Midbrain (tissue), 1 donor: ENCODE data around the gene HOXA3.

Experiments
- DNase-seq: peaks from one replicate; lab custom pipeline; 2025; lab: John Stamatoyannopoulos, UW

Gene HOXA3

DNA sequence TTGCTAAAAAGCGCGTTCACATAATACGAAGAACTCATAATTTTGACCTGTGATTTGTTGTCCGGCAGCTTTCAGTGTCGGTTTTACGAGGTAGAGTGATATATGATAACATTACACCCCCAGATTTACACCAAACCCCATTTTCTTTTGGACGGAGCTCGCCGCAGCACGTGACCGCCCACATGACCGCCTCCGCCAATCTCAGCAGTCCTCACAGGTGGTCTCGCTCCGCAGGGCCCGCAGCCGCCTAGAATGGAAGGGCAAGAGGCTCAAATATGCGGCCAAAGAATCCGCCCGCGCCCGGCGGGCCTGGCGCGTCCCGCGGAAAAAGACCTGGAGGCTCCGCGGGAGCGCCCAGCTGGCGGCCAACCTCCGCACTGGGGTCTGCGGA lies 4.1 kb upstream of the HOXA3 start, which contains the start of gene HOXA7:
Gene HOXA7 (minus strand): TSS at position 168 of the 391 bp plus-strand sequence. CDS start 130 bp downstream, at position 38.
- DNase-seq = no peak

DNA sequence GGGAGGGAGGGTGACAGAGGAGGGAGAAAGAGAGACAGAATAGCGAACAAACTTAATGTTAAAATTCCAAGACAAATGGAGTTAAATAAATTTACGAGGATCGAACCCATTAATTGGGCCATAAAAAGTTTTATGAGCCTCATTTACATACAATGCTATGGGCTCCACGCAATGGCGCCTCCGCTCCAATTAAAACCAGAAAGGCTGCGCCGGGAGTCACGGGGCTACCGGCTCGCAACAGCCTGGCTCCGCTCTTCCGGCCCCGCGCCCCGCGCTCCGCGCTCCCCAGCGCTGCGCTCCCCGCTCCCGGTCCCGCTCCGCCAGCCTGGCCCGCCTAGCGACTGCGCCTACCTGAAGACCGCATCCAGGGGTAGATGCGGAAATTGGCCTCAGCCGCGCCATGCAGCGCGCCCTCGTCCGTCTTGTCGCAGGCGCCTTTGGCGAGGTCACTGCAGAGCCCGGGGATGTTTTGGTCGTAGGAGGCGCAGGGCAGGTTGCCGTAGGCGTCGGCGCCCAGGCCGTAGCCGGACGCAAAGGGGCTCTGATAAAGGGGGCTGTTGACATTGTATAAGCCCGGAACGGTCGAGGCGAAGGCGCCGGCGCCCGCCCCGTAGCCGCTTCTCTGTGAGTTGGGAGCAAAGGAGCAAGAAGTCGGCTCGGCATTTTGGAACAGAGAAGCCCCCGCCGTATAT lies 3.6 kb upstream of the HOXA3 start:
- DNase-seq = no peak

DNA sequence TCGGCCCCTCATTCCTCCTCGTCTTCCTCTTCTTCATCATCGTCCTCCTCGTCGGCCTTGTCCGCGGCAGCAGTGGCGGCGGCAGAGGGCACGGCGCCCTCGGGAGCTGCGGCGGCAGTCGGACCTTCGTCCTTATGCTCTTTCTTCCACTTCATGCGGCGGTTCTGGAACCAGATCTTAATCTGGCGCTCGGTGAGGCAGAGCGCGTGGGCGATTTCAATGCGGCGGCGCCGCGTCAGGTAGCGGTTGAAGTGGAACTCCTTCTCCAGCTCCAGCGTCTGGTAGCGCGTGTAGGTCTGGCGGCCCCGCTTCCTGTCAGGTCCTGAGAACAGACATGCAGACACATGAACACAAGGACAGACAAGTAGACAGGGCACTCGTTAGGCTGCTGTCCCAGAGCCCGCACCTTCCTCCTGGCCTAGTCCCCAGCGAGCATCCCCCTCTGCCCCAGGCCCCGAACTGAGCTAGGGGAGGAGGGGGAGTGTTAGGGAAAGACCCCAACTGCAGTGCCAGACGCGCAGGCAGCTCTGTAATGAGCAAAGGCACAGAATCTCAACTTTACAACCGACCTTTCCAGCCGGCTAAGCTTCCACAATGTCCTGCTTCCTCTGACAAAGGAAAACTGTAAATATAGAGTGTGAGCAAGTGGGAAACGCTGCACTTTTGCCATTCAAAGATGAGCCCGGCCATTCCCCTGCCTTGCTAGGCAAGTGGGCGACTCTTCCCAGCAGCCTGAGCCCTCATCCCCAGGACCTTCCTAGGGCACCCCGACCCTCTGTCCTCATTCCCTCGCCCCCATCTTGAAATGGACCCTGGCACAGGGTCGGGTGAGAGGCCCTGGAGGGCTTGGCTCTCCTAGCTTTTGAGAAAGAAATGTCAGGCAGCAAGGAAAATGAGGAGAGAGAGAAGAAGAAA lies 2.8 kb upstream of the HOXA3 start:
- no peak for DNase-seq

DNA sequence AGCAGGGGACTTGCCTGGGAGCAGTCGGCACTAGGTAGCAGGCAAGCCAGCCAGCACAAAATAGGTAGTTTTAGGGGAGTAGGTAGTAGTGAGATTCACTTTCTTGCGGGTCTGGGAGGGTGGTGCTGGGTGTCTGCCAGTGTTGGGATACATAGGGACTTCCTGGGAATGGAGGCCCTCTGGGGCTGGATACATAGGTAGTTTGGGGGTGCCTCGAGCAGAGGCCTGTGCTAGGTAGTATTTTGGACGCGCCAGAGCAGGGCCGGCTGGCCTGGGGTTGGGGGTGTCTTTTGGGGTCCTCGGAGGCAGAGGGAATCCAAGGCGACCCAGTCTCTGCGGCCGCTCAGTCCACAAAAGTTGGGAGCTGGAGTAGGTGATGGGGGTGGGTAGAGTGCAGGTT lies 2.0 kb upstream of the HOXA3 start:
- DNase-seq = no peak

DNA sequence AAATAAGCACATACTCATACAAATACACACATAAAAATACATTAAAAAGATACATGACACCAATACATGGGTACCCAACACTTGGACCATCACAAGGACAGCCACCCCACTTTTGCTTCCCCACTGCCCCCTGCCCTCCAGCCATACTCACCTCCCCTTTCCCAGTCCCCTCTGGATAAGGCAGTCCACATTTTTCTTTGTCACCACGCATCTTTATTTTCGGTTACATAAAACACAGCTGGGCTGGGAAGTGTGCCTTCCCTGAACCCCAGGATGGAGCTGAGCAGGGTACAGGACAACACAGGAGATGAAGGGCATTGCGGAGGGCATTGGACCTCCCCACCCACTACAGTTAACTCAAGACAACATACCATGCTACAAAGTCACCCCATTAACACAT lies 1.1 kb upstream of the HOXA3 start:
- DNase-seq = no peak

DNA sequence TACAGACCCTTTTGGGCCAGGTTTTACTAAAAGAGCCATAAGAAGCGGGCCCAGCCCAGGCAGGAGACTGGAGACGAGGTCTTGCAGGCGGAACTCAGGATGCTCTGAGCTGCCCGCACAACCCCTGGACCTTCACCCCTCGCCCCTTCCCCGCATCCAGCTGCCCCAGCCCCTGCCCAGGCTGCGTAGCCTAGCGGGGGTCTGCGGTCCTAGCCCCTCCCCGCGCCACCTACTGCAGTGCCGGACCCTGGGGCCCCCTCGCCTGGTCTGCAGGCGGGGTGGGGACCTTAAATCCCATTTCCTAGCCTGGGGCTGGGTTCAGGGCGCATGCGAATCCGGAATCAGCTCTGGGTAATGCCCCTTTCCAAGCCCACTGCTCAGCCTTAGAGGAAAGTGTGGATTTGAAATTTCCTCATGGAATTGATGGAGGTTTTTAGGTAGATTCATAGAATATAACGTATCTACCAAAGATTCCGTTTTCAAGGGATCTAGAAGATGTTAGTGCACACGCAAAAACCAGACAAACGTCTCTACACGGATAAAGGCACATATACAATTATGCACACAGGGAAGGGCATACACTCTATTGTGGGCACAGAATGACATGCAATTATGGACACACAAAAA lies 546 bp upstream of the HOXA3 start:
- no peak for DNase-seq

DNA sequence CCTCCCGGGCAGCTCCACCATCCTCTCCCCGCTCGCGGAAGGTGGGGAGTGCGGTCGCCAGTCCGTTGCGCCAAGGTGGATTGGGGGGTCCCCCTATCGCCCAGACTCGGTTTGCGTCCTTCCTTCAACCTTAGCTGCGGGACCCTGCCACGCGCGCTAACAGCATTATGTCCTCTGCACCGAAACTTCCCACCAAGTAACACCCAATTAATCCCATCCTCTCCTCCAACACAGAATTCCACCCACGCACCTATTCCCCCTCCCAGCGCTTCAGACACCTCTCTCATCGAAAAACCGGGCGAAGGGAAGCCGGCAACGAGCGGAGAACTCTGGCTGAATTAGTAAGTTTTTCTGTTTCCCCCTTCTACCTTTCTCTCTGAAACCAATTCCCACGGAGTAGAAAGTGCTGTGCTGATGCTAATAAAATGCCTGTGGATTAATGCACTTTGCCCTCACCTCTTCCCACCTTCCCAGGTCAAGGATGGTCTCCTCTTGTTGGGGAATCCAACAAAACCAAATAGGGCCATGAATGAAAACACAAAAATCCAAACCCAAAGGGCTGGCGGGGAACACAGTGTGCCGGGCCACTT lies 947 bp downstream of the HOXA3 start:
- DNase-seq = no peak

DNA sequence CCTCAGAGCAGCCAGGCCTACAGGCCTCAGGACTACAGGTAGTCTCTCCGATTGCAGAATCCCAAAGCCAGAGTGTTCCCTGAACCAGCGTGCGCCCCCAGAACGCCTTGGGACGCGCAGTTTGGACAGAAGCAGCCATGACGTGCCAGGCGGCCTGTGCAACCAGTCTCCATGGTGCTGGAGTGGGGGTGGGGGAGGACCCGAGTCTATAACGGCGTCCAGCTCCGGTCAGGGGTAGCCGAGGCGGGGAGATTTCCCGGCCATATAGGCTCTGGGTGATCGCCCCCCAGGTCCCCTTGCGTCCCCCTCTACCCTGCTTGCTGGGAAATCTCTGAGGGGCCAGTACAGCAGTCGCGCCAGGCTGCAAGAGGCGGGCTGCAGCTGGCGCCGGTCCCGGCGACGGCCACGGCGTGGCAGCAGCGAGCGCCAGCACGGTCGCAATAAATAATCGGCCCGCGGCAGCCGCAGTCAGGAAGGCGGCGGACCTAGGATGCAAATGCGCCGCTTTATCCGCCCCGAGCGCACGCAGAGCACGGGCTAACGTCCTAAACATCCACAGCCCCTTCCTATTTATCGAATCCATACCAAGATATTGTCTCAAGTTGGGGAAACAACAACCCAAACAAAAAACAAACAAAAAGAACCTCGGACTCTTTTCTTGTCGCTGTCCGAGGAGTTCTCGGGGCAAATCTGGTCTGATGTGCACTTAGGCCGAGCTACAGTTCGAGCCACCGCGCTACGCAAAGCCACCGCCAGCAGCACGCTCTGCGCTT lies 1.6 kb downstream of the HOXA3 start:
- DNase-seq = peak; percentile 32

DNA sequence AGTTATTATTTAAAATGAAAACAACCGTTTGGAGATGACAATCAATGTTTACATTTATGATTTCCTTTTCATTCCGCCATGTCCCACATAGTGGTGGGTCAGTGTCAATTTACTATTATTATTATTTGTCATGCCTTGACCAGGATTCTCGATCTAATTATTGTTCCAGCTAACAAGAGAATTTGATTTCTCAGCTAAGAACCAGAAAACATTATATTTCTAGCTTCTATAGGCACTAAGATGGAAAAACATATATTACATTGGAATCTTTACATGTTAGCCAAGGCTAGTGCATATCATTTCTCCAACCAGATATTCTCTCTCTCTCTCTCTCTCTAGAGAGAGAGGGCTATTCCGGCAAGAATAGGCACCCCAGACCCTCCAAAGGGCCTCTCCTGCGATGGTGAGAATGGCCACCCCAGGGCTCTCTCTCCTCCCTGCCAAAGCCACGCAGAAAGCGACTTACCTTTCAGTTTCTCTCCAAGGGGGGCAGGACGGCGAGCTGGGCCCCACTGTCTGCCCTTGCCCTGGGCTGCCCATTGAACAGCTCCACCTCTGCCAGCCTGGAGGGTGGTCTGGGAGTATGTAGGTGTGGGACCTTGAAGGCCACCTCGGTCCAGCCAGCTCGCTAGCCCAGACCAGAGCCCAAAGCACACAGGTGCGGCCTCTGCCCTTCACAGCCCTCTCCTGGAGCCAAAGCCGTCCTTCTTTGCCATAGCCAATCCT lies 2.4 kb downstream of the HOXA3 start:
- DNase-seq = no peak

DNA sequence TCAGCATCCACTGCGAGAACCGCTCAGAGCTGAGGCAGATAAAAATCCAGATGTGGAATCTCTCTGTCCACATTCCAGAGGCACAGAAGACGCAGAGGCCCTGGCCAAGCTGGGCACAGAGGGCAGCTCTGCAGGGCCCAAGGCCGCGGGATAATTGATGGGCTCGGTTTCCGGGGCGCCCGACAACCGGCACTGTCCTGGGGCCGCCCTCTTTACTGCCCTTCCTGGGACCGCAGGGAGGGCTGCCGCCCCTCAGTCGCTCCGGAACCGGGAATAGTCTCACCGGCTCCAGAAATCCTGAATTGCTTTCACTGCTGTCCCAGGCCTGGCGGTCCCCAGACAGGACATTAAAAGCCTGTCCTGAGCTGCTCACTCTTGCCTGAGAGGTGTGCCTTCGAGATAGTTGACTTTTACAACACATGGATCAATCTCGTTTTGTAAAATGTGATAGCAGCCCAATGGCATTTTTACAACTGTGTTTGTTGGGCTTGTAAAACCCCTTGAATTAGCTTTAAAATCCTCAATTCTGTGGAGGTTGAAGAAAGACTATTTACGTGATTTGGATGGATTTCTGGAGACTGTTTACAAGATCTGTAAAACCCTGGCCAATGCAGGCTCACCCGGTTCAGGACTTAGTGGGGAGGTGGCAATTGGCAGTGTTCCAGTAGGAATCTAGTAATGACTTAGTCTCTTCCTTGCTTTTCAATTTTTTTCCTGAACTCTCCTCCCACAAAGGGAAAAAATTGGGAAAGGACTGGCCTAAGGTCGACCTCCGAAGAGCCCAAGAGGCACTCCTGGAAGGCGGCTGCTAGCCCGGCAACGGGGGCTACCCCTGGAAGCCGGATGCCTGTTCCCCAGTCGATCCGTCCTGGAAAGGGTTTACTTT lies 3.4 kb downstream of the HOXA3 start:
- DNase-seq = no peak

DNA sequence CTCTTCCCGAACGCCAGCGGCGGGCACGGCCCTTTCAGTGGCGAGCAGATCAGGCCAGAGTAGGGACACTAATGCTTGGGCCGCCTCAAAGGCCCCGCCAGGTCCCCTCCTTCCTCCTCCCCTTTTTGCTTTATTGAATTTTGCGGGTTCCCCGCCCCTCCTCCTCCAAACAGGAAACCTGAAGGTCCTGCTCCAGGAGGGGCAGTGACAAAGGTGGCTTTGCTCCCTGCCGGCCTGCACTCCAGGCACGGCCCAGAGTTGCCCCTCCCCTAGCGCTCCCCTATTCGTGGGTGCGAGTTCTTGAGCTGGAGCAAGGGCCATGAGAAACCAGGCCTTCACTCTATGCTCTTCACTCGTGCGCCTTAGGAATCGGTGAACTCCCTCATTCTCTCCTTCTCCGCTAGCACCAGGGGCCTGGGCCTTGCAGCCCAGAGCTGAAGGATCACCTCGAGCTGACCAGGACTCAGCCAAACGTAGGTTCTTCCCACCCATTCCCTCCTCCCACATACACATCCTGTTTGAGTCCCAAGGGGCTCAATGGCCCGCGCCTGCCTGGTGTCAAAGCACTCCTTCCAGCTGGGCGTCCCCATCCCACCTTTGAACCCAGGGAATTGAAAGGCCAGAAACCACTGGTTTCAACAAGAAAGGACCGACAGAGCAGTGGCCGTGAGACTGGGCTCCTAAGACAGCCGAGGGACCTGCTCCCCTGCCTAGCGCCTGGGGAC lies 4.2 kb downstream of the HOXA3 start:
- DNase-seq = no peak

DNA sequence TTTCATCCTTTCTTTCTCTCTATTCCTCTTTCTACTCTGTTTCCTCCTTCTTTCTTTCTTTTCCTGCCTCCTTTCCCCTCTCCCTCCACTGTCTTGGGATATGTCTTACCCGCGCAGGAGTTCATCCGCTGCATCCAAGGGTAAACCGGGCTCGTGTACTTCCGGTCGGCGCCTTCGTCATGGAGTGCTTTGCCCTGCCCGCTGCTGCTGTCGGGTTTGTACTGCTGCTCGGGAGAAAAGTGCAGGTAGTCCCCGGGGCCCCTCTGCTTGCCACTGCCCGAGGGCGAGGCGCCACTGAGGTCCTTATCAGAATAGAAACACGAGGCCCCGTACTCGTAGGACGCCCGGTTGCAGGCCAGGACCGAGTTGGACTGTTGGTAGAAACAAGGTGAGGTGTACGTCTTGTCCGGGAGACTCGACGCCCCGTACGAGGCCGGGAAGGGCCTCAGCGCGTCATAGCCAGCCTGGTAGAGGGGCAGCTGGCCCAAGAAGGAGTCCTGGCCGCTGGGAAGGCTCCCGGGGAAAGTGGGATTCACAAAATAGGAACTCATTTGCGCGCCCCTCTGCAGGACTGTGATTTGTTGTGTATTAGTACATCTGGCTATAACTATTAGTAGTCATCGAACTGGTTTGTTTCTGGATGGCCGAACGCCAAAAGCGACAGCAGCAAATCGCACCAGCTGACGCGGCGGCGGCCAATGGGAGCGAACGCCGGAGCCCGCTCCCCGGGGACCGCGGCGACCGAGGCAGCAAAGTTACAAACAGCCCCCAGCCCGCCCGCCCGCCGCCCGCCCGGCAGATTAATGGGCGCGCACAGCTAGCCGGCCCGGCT lies 5.0 kb downstream of the HOXA3 start, which contains the start of gene HOXA6:
Gene HOXA6 (minus strand): TSS at position 576 of the 832 bp plus-strand sequence. CDS start 25 bp downstream, at position 551.
- DNase-seq = no peak

DNA sequence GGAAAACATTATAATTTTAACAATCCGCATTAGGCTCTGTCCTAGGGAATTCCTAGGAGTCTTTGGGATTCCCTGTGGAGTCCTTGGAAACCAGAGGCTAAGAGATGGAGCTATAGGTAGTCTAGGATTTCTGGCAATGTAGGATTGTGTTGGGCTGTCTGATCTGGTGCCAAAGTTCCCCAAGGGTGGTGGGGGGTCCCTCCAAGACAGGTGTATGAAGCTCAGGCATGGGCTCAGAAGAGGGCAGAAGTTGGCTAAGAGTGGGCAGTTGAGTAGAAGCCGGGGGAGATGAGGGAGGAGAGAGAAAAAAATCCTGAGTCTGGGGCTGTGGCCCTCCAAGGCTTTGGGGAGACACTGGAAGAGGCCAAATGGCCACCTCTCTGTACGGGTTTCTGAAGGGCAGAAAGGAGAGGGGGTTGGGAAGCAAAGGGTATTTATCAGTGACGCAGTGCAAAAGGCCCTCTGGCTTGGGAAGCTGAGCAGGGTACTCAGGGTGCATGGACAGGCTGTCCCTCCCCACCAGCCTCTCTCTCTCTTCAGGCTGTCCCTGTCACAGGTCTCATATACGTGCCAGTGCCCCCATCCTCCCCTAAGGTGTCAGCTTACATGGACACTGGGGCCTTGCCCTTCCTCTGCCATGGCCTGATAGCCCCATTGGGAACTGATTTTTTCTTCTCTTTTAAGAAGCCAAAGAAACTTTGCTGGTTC lies 5.7 kb downstream of the HOXA3 start:
- DNase-seq = no peak

DNA sequence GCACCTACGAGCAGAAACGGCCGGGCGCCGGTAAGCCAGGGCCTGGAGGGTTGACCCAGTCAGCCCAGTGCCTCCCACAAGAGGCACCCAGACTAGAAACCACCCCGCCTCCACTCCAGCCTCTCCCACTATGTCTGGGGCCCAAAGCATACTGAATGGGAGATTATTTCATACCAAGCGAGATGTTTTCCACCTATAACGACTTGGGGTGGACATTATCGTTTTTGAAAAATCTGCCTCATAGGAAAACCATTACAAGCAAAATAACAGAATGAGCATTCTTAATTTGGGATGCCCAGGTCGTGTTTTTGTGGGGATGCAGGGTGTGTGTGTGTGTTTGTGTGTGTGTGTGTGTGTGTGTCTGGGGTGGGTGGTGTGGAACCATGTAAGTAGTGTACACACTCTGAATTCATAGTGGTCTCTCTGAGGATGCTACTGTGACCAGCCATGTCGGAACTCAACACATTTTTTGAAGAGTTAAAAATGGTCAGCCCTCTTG lies 6.4 kb downstream of the HOXA3 start:
- DNase-seq = no peak

DNA sequence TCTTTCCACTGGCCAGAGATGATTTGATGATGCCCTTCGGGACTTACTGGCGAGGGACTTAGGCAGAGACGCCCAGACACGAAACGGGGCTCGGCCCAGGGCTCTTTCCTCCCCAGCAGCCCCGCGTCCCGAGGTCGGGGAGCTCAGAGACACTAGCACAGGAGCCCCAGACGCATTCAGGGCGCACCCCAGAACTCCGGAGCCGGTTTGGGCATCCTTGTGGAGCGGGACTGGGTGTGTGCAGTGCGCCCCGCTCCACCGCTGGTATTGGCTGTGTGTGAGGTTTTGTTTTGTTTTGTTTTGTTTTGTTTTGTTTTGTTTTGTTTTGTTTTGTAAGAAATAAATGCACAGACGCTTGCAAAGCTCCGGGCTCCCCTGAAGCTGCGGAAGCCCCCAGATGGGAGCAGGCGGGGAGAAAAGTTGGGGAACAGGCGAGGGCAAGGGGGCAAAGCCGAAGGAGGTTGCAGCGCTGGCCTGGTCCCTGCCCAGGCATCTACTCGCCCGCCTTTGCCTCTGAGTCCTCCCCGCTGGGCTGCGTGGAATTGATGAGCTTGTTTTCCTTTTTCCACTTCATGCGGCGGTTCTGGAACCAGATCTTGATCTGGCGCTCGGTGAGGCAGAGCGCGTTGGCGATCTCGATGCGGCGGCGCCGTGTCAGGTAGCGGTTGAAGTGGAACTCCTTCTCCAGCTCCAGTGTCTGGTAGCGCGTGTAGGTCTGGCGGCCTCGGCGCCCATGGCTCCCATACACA lies 7.0 kb downstream of the HOXA3 start:
- DNase-seq = no peak

DNA sequence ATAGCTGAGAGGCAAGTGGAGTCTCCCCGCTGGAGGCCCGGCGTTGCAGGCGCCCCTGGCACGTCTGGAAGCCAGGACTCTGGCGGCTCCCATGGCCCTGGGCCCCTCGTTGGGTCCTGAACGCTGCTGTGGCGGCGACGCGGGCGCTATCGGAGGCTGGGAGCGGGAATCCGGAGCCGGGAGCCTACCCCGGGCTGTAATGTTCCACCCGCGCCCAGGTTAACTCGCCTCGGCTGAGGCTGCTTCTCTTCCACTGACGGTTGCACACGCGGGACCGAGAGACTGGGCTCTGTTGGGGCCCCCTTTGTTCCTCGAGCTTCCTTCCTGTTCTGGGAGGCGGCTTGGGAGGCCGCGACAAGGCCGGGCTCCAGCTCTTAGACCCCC lies 7.6 kb downstream of the HOXA3 start:
- no peak for DNase-seq
